NT2/D1 (cell line): ENCODE measurements around the gene SLC15A2.

ENCODE experiments used
- SUZ12 ChIP-seq: IDR thresholded peaks from 2 replicates; pipeline ENCODE4 v1.6.1; 2011; ENCODE audit not compliant: insufficient read length, insufficient read depth; ENCODE audit errors: extremely low read depth
- YY1 ChIP-seq: IDR thresholded peaks from 2 replicates; pipeline ENCODE4 v1.6.1; 2011; ENCODE audit not compliant: insufficient read length, insufficient read depth
- ZNF274 ChIP-seq: IDR thresholded peaks from 2 replicates; pipeline ENCODE4 v1.6.1; 2011; ENCODE audit warnings: mild to moderate bottlenecking, low read depth, low read length

GRCh38 chr3:121979246-121979645 is 85.0 kb downstream of the SLC15A2 start:
- no peak for TF ChIP-seq ZNF274
- no peak for TF ChIP-seq SUZ12
- TF ChIP-seq YY1, result no peak
